GM04504 (cell line): ENCODE results near the gene PC.

Experiments used
- DNase-seq: peaks from one replicate; pipeline ENCODE4 v3.0.0-alpha.2; 2012; ENCODE audit warnings: low read depth

The PC gene

DNA sequence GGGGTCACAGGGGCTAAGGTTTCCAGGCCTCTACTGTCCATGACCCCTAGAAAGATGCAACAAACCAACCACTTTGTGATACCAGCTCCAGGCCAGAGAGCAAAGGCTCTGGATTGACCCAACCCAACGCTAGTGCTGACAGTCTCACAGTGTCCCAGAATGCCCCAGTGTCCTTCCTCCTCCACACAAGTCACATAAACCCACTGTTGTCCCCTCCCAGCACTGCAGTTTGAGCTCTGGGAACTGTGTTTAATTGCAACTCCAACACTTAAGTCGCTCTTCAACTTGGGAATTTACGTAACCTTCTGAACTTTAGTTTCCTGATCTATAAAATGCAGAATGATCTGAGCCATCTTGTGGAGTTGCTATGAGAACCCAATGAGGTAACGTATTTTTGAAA is 47.5 kb downstream of the PC start:
- no peak for DNase-seq

DNA sequence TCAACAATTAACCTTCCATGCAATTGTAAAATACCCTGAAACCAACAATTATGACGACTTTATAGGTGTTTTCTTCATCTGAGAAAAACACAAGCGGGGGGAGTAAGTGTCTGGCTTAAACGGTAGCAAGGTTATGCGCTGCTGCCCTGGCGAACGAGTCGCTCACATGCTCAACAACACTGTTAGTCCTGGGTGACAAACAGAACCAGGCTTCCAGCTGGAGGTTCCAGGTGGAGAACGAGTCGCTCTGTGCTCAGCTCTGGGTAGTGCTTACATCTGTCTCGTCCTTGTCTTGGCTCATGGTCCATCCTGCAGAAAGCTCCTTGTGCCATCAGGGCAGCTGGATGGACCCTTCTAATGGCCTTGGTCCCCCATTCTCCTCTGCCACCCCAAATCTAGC is 48.2 kb downstream of the PC start:
- DNase-seq, result no peak

DNA sequence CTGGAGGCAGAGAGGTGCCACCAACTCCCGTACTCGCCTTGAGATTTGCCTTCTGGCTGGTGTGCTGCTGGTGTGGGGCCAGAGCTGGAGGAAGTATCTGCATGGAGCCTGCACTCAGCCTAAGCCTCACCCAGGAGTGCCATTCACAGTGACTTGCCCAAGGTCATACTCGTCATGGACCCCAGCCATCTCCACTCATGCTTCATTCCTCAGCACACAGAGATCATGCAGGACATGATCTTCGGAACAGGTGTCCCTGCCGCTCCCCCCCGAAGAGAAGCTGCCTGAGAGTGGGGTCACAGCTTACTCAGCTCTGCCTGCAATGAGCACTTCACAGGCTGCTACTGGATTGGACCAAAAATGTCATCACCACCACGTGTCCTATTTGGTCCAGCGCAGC is 49.0 kb downstream of the PC start:
- DNase-seq, result no peak

DNA sequence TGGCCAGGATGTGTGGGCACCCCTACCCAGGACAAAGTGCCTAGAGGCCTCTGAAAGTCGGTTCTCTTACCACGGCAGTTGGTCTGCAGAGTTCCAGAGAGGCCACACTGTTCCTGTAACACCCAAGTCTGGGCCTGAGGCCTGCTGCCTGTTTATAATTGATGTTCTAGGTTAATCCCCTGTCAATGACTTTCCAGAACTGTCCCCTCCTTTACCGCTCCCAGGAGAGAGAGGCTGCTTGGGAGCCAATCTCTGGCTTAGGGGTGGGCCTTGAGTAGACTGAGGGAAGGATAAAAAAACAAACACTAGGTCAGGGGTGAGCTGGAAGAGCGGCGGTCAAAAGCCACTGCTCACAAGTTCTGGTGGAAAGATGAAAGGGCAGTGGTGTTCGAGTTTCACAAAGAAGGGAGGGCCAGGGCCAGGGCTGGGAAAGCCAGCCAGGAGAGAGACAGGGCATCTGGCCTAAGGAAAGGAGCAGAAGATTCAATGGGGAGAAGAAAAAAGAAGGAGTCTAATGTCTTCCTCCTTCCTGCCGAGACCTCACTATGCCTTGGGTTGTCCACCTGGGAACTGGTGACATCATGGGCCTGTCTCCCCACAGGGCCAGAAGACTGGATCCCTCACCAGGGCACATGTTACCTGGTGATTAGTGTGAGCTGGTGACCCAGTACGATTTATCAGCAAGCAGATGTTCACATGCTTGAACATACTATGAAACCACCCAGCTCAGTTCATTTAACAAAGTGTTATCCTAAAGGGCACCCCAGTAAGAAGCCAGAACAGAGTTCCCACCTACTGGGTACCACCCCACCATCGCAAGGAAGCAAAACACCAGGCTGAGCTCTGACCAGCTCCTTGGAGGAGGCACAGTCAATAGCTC is 50.2 kb downstream of the PC start:
- no peak for DNase-seq

DNA sequence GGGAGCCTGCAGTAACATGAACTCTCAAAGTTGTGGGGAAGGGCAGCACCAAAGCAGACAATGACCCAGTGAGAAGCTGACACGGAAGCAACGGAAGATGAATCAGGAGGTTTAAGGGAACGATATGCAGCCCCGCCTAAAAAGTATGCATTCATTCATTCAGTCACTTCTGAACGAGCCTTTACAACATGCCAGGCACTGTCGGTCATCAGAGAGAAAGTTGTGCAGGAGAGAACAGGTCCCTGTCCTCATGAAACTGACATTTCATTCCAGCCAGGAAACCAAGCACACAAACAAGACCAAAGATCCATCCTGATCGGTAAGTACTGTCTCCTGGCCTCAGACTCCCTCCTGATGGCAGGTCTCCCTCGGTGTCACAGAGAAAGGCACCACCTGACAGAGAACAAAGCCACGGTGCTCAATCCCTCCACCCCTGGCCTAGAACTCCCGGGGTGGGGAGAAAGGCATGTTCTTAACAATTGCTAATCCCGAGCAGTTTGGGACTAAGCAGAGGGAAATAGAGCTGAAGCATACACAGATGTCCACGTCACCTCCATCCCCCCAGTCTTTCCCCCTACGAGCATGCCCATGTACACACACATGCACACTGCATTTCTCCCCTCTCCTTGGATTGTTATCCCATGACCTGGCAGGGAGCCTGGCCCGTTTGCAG is 52.0 kb downstream of the PC start:
- DNase-seq, result no peak

DNA sequence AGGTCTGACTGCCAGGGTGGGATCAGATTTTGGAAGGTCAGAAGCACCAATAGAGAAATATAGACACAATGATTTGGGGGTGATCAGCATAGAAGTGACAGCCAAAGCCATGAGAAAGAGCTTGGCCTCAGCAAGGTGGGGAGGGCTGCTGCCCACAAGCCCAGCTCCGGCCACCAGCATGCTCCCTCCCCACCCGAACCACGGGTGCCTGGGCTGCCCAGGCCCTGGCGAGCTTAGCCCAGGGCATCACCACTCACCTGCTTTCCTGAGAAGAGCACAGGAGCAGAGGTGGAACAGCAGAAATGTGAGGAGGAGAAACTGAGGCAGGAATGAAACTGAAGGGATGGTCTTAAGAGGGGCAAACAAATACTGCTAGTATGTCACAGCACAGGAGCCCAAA is 52.6 kb downstream of the PC start:
- DNase-seq, result no peak

GRCh38 chr11:66904981-66905521 is 53.1 kb downstream of the PC start:
- no peak for DNase-seq

DNA sequence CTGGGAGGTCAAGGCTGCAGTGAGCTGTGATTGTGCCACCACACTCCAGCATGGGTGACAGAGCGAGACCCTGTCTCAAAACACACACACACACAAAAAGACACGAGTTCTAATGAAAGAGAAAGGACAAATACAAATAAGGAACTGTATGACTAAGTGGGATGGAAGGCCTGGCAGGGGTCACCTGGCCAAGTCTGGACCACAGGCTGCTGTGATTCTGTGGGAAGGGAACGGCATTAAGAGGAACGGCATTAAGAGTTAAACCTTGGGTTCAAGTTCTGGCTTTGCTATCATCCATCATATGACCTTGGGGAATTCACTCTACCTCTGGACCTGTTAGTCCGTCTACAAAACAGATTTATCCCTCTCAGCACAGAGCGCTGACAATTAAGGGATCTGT is 53.6 kb downstream of the PC start:
- DNase-seq, result no peak

DNA sequence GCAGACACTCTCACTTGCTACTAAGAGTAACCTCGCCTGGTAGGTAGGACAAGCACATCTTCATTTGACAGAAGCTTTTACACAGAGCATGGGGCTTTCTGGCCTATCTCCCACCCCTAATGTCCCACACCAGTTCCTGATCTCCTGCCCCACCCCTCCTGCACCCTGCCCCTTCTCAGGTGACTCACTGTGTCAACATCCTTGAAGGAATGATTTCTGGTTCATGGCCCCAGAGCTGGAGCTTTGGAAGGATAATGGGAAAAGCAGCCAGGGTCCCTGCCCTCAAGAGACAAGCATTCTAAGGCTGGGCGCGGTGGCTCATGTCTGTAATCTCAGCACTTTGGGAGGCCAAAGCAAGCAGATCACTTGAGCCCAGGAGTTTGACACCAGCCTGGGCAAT is 54.1 kb downstream of the PC start:
- DNase-seq, result no peak

DNA sequence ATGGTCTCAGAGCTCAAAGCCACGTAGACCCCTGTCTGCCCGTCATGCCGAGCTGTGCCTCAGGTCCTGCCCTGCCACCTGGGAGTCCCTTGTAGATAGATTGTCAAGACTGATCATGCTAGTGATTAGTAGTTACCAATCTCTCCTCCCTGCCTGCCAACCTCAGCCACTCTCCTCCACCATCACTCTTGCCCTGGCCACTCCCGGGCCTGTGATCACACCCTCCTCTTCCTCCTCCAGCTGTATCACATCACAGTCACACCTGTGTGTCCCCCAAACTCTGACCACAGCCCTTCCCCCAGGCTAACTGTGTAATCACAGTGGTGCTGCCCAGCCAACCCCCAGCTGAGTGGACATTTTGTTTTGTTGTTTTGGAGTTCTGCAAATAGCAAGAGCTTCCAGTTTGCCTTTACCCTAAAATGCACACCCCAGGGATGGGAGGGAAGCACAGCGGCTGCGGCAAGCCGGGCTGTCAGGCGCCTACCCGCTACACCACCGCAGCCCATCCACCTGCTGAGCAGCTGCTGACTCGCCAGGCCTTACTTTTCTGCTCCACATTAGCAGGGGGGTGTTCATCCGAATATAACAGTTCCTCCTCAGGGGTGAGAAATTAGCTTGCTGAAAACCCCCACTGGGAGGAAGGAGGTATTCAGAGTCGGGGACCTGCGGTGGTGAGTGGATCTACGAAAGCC is 55.6 kb downstream of the PC start:
- DNase-seq, result no peak

DNA sequence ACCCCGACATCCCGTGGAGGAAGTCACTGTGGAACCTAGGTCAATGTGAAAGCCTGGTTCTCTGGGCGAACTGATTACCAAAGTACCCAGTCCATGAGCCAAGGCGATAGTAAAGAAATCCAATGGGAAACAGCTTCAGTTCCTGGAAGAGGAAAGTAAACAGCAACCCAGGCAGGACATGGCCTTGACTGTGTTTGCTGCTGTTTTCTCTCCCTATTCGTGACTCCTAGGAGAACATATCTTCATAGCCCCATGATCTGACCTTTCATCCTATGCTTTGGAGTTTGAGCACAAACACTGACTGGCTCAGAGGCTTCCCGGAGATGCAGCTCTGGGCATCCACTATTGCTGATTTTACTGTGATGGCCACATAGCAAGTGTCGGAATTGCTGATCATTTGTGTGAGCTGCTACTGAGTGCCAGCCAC is 56.2 kb downstream of the PC start:
- no peak for DNase-seq

GRCh38 chr11:66894141-66894540 is 64.0 kb downstream of the PC start:
- no peak for DNase-seq

GRCh38 chr11:66892911-66893310 is 65.3 kb downstream of the PC start:
- no peak for DNase-seq

DNA sequence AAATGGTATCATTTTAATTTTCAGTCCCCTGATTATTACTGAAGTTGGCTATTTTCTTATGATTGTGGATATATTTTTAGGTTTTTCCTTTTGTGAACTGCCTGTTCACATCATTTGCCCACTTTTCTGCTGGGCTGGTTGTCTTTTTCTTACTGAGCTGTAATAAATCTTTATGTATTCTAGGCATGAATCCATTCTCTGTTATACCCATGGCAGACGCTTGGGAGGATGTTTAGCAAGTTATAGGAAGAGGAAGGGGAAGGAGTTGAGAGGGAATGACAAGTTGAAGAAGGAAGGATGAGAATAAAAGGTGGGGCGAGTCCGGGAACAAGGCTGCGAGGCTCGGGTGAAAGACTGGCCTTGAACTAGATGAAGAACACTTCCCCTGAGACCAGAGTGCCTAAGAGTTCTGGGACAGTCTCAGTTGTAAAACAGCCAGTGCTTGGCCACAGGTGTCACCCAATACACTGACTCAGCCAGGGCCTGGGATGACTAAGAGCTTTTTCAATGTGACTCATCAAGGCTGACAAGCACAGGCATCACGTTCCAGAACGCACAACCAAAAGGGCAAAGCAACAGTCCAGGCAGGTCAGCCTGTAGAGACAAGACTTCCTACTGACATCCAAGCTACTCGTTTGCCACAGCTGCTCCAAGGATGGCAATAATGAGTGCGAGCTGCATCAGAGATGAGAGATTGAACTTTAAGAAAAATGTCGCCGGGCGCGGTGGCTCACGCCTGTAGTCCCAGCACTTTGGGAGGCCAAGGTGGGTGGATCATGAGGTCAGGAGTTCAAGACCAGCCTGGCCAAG is 66.1 kb downstream of the PC start:
- peak; percentile 82 for DNase-seq

GRCh38 chr11:66889960-66890359 is 68.2 kb downstream of the PC start:
- DNase-seq, result no peak

DNA sequence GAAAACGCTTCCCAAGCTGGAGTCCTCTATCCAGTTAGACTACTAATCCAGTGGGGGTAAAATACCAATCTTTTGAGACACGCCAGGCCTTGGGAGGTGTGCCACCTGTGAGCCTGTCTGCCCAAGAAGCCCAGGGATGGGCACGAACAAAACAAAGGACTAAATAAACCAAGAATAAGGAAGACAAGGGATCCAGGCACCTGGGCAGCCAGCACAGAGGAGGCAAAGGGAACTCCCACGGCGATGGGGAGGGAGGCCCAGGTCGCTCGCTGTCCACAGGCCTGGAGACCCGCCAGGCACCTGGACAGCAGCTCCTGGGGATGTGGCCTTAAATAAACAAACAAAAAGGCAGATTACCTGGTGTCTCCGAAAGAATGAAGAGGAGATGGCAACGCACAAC is 69.9 kb downstream of the PC start:
- no peak for DNase-seq

GRCh38 chr11:66887526-66887925 is 70.7 kb downstream of the PC start:
- DNase-seq, result no peak

- no peak for DNase-seq
Measured at GRCh38 chr11:66886671-66887221, 71.4 kb downstream of the PC start.

DNA sequence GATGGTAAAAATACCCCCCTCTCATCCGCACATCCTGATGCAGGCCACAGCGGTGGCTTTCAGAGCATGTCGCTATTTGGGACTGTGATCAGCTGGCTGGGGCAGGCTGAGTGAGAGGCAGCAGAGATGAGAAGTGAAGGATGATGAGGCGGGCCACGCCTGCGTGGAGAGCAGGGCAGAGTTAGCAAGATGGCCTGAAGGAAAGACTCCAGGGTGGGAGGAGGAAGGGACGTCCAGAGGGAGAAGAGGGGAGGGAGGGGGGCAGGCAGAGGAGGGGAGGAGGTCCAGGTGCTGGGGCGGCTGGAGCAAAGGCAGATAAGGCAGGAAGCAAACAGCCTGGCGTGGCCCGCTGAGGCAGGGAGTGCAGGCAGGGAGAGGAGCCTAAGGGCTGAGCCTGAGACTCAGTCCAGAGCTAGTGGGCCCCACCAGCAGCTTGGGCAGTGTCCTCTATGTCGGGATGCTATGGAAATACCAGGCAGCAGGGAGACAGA is 72.2 kb downstream of the PC start:
- no peak for DNase-seq

GRCh38 chr11:66885469-66885868 is 72.7 kb downstream of the PC start:
- no peak for DNase-seq

- no peak for DNase-seq
Measured at GRCh38 chr11:66884443-66884842, 73.7 kb downstream of the PC start.
